GM04503 (cell line): ENCODE data around the gene PIAS4.

Source experiments
- DNase-seq: peaks from one replicate; pipeline ENCODE4 v3.0.0-alpha.2; 2012; ENCODE audit warnings: low read depth

PIAS4 gene

GRCh38 chr19:4023600-4024398 lies 16.3 kb downstream of the PIAS4 start:
- DNase-seq, result no peak

DNA sequence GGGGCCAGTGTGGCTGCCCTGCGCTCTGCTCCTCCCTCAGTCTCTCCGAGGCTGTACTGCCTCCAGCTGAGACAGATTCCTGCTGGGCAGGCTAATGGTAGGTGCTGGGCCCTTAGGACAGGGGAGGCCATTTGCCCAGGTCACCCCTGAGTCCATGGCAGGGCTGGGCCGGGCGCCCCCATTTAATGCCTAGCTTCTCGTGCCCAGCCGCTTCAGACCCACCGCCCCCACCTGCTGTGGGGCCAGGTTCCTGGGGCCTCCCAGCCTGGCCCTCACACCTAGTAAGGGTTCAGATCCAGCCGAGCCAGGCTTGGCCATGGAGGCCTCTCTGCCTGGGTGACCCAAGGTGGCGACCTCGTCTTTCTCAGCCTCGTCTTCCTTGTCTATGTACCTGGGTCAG lies 17.8 kb downstream of the PIAS4 start:
- DNase-seq, result no peak

DNA sequence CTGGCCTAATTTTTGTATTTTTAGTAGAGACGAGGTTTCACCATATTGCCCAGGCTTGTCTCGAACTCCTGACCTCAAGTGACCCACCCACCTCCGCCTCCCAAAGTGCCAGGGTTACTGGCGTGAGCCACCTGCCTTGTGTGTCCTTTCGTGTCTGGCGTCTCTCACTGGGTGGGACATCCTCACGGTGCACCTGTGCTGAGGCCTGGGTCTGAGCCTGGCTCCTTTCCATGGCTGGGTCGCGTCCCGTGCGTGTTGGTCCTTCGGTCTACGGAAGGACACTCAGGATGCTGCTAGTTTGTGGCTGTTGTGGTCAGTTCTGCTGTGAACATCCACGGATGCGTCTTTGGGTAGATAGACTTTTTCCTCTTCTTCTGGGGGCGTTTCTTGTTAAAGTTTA lies 19.6 kb downstream of the PIAS4 start:
- DNase-seq, result no peak

GRCh38 chr19:4028334-4029246 lies 21.1 kb downstream of the PIAS4 start:
- no peak for DNase-seq

DNA sequence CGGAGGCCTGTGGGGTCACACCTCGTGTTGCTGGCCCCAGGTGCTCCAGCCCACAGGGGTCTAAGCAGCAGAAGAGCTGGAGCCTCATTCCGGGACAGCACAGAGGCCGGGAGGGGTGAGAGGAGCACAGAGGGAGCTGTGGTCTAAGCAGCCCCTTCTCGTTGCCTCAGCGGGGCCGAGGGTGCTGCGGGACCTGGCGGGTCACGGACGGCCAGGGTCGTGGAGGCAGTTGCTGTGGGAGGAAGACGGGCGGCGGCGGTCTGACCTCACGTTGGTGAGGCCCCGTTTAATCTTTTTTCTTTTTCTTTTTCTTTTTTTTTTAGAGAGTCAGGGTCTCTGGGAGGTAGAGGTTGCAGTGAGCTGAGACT lies 21.7 kb downstream of the PIAS4 start:
- DNase-seq, result no peak

DNA sequence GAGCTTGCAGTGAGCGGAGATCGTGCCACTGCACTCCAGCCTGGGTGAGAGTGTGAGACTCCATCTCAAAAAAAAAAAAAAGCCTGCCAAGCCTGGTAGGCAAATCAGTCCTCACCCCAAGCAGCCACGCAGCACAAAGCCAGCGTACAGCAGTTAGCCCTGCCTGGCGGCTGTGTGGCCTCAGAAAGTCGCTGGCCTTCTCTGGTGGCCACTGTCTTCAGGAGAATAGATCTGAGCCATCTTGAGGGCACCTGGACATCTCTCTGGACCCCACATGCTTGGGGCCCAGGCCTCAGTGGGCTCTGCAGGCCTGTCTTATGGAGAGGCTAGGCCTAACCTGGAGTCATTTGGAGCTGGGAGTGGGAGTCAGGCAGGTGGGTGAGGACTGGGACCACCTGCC lies 23.0 kb downstream of the PIAS4 start:
- no peak for DNase-seq

GRCh38 chr19:4030981-4031380 lies 23.4 kb downstream of the PIAS4 start:
- no peak for DNase-seq

DNA sequence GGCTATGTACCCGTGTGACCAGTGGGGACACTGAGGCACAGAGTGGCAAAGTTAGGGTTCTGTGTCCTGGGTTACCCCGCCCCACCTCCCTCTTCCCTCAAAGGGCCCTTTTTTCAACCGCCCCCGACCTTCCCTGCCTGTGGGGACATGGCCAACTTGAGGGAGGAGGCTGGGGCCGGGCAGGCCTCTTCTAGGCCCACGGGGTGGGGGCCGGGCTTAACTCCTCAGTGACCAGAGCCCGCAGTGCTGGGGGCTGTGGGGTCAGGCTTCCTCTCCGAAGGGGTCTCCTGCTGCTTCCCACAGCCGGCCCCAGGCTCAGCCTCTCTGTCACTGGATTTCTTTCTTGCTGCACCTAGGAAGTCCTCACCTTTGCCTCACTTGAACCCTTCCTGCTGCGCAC lies 23.9 kb downstream of the PIAS4 start:
- no peak for DNase-seq

GRCh38 chr19:4032436-4032835 lies 24.9 kb downstream of the PIAS4 start:
- no peak for DNase-seq

- no peak for DNase-seq
Observed at GRCh38 chr19:4033028-4033956, 25.8 kb downstream of the PIAS4 start.

- no peak for DNase-seq
Observed at GRCh38 chr19:4034048-4035017, 26.8 kb downstream of the PIAS4 start.

GRCh38 chr19:4035018-4035566 lies 27.6 kb downstream of the PIAS4 start:
- DNase-seq, result no peak

GRCh38 chr19:4035582-4035981 lies 28.0 kb downstream of the PIAS4 start:
- no peak for DNase-seq

DNA sequence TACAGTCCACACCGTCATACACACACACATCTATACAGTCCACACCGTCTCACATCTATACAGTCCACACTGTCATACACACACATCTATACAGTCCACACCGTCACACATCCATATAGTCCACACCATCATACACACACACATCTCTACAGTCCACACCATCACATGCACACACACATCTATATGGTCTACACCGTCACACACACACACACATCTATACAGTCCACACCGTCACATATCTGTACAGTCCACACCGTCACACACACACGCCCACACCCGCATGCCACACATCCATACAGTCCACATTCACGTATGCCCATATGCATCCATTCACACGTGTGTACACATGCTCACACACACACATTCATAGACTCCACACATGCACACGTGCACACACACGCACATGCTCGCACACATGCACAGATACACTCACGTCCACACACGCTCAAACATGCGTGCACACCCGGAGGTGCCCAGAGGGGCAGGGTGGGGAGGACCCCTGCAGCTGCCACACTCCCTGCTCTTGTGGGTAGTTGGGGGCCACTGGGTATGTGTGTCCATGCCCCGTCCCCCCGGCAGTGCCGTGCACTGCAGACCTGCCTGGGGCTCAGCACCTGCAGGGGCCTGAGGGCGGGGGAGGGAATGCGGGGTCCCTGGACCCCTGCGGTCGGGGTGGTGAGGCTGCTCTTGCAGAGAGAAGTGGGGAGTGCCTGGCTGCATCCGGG lies 29.2 kb downstream of the PIAS4 start:
- no peak for DNase-seq

GRCh38 chr19:4037301-4037949 lies 29.9 kb downstream of the PIAS4 start:
- DNase-seq, result no peak

DNA sequence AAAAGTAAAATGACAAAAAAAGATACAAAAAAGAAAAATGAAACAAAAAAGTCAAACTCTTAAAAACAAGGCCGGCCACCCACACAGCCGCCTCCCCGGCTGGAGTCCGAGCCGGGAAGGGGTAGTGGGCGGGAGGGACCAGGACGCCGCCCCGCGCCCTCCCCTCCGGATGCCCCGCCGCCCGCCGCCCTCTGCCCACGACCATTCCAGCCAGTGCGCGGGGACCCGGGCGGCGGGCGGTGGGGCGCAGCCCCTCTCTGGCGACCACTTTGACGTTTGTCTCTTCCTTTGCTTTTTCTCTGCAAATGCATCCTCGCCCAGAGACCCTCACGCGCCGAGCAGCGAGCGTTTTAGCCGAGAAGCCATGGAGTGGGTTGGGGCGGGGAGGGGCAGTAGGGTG lies 30.5 kb downstream of the PIAS4 start:
- DNase-seq, result no peak

DNA sequence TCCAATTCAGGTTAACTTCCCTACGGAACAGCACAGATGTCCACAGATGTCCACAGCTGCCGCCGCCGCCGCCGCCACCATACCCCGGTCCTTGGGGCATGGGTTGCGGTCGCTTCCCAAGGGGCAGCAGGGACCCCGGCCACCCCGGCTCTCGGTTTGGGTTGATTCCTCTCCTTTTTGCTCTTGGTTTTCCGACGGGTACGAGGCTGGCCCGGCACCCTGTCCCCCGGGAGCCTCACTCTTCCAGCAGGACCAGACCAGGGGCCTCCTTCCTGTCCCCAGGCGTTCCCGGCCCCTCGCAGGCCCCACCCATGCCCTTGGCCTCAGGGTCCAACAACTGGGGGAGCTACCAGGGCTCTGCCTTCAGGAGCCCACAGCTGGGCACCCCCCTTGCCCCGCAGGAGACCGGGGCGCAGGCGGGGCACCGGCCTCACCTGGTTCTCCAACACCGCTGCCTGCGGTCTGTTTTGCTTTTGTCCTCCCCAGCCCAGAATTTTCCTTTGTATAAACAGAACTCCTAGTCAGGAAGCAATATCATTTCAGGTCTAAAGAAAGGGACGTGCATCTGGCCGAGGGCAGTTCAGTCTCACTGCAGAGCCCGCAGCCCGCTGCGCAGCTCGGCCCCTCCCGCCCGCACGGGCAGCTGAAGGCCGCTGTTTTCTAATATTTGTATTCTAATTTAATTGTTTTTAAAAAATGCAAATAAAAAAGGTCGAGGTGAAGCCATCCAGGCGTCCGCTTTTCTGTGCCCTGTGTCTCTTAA lies 31.3 kb downstream of the PIAS4 start:
- no peak for DNase-seq

- DNase-seq, result no peak
Observed at GRCh38 chr19:4042064-4042730, 34.7 kb downstream of the PIAS4 start.
